ENCODE data around the gene MED8. TPM values are rescaled to one million over a fixed set of nuclear protein-coding genes. Genes with fewer than 3 reads are reported as not detected.

The MED8 gene
- total and polyA plus RNA-seq, 9 of the 15 experiments (the other 6 are each of a cell fraction or from before 2014, with no cell fraction given), result 23.0 to 120 (median 56.4) TPM

GRCh38 chr1:43358746-43359693 is 30.6 kb downstream of the MED8 start, which contains the start of gene CDC20 (continued):
- TF ChIP-seq FOSL1 (tag; conservative IDR thresholded peaks at IDR 0.05) (no peak), LCOR (CRISPR knock-in tag; IDR thresholded peaks at IDR 0.05) (peak; percentile 90), KAT8 (IDR thresholded peaks at IDR 0.05; ENCODE audit: low read depth) (no peak), MTF1 (CRISPR knock-in tag; IDR thresholded peaks at IDR 0.05; ENCODE audit: borderline replicate concordance) (no peak), TEAD1 (CRISPR knock-in tag; IDR thresholded peaks at IDR 0.05) (0 out of 4 replicates have a peak, but pooled peaks of 1 of the 2 experiments have one; percentile 13), ZNF707 (CRISPR knock-in tag; conservative IDR thresholded peaks at IDR 0.05) (no peak), SREBF2 (CRISPR knock-in tag; IDR thresholded peaks at IDR 0.05) (no peak), NFYB (IDR thresholded peaks at IDR 0.05; ENCODE audit: extremely low read depth, insufficient read length) (peak; percentile 97), GTF2E2 (tag; IDR thresholded peaks at IDR 0.05) (no peak; the same call in 1 of the 2 replicates), TFAM (CRISPR knock-in tag; conservative IDR thresholded peaks at IDR 0.05) (no peak), STAT5A (IDR thresholded peaks at IDR 0.05; ENCODE audit: borderline replicate concordance, low read length) (no peak), ZNF174 (CRISPR knock-in tag; IDR thresholded peaks at IDR 0.05) (no peak), PCBP1 (IDR thresholded peaks at IDR 0.05; ENCODE audit: low read depth, low read length, poor library complexity, severe bottlenecking) (no peak), ZNF695 (CRISPR knock-in tag; IDR thresholded peaks at IDR 0.05) (no peak), ELK3 (CRISPR knock-in tag; IDR thresholded peaks at IDR 0.05) (no peak), PHB2 (IDR thresholded peaks at IDR 0.05; ENCODE audit: low read depth) (no peak; the same call in 1 of the 2 replicates), BRF2 (IDR thresholded peaks at IDR 0.05; ENCODE audit: borderline replicate concordance, insufficient read depth, insufficient read length) (no peak), TEAD2 (tag; IDR thresholded peaks at IDR 0.05) (no peak), CCNT2 (IDR thresholded peaks at IDR 0.05; ENCODE audit: borderline replicate concordance, extremely low read depth, insufficient read length, low read depth, low read length) (no peak), ZC3H4 (CRISPR knock-in tag; IDR thresholded peaks at IDR 0.05; ENCODE audit: borderline replicate concordance) (no peak), ZNF280B (CRISPR knock-in tag; IDR thresholded peaks at IDR 0.05) (no peak), NFIC (IDR thresholded peaks at IDR 0.05) (0 out of 2 replicates have a peak, but pooled peaks have one; percentile 4), E2F4 (CRISPR knock-in tag; IDR thresholded peaks at IDR 0.05; ENCODE audit: low read depth) (peak; percentile 95)
